Left ventricle myocardium inferior (tissue), 1 donor: ENCODE data around the gene CD86. TPM values are rescaled to one million over a fixed set of nuclear protein-coding genes. Genes with fewer than 3 reads are reported as not detected.

Experiments
- DNase-seq: peaks from one replicate; pipeline ENCODE4 v3.0.0-alpha.2; 2020
- H3K27ac ChIP-seq: fragments of 200-600 bp; replicated peaks from 2 replicates; pipeline ENCODE4 v1.8.0; 2021
- H3K27me3 ChIP-seq: fragments of 200-600 bp; 2 replicates; pipeline ENCODE4 v1.8.0; 2021; ENCODE audit warnings: low read depth
- H3K36me3 ChIP-seq: fragments of 200-600 bp; 2 replicates; pipeline ENCODE4 v1.8.0; 2021
- H3K4me1 ChIP-seq: fragments of 200-600 bp; 2 replicates; pipeline ENCODE4 v1.8.0; 2021
- H3K4me3 ChIP-seq: fragments of 200-600 bp; 2 replicates; pipeline ENCODE4 v1.8.0; 2021; ENCODE audit warnings: mild to moderate bottlenecking, moderate library complexity
- H3K9me3 ChIP-seq: fragments of 200-600 bp; replicated peaks from 2 replicates; pipeline ENCODE4 v1.8.0; 2021
- CTCF ChIP-seq: fragments of 200-600 bp; IDR thresholded peaks from 2 replicates; pipeline ENCODE4 v1.8.0; 2021; ENCODE audit warnings: antibody characterized with exemption, mild to moderate bottlenecking, borderline replicate concordance
- intact Hi-C: fragments of 100-400 bp; cut with micrococcal nuclease; formaldehyde crosslinking; loops from one replicate; pipeline ENCODE4 v1.11.0; 2022
- total RNA-seq: library from RNA; stranded (reverse); fragmentation: NEBNext Ultra II Directional; extraction: Animal tissue kit (Norgen Biotek cat#: 25700); gene quantifications from one replicate; pipeline ENCODE4 v1.2.1, GENCODE V29; 2021
- donor health status: DM: no; HTN: yes; CAD: no; lungs with severe emphysema.

Gene CD86
- total RNA-seq, 1 donor from 2014 or later: 3.6 TPM

- Histone ChIP-seq H3K4me3 (no peak overlapping the region), H3K36me3 (no peaks in the 10 kb centered on the region), H3K27ac (no peak overlapping the region), H3K4me1 (no peaks in the 10 kb centered on the region), H3K27me3 (no peaks in the 10 kb centered on the region), H3K9me3 (no peaks in the 10 kb centered on the region)
- no peak for TF ChIP-seq CTCF
- no peak for DNase-seq
- intact Hi-C loops: no loop called here
Measured at GRCh38 chr3:122067214-122067550, 12.0 kb downstream of the CD86 start.

GRCh38 chr3:122067588-122068240 lies 12.6 kb downstream of the CD86 start:
- no peak for DNase-seq
- Histone ChIP-seq H3K27me3 (no peaks in the 10 kb centered on the region), H3K9me3 (no peaks in the 10 kb centered on the region), H3K27ac (no peak overlapping the region), H3K4me1 (no peaks in the 10 kb centered on the region), H3K36me3 (no peaks in the 10 kb centered on the region), H3K4me3 (no peak overlapping the region)
- intact Hi-C loops: no loop called here
- TF ChIP-seq CTCF: no peak

- peak overlapping the region; percentile 11 for H3K27ac ChIP-seq
Measured at GRCh38 chr3:122074621-122075265, 19.6 kb downstream of the CD86 start.

GRCh38 chr3:122076491-122077292 lies 21.5 kb downstream of the CD86 start:
- Histone ChIP-seq H3K4me3 (no peak overlapping the region), H3K36me3 (no peaks in the 10 kb centered on the region), H3K4me1 (peaks cover 8% of the 10 kb centered on the region), H3K27ac (no peak overlapping the region), H3K9me3 (peaks cover 5% of the 10 kb centered on the region), H3K27me3 (no peaks in the 10 kb centered on the region)
- intact Hi-C loops: no loop called here
- no peak for TF ChIP-seq CTCF
- no peak for DNase-seq

More at GRCh38 chr3:122074621-122075265, 19.6 kb downstream of the CD86 start:
- H3K9me3 ChIP-seq: peaks cover 5% of the 10 kb centered on the region
- no peaks in the 10 kb centered on the region for H3K27me3 ChIP-seq
- H3K4me1 ChIP-seq: peaks cover 8% of the 10 kb centered on the region
- DNase-seq: peak; percentile 50
- no peak overlapping the region for H3K4me3 ChIP-seq
- TF ChIP-seq CTCF: no peak
- no peaks in the 10 kb centered on the region for H3K36me3 ChIP-seq
- intact Hi-C loops: no loop called here

GRCh38 chr3:122077293-122078234 lies 22.4 kb downstream of the CD86 start:
- Histone ChIP-seq H3K4me3 (no peak overlapping the region), H3K36me3 (no peaks in the 10 kb centered on the region), H3K9me3 (peaks cover 5% of the 10 kb centered on the region), H3K4me1 (peaks cover 8% of the 10 kb centered on the region), H3K27ac (no peak overlapping the region), H3K27me3 (no peaks in the 10 kb centered on the region)
- no peak for TF ChIP-seq CTCF
- intact Hi-C loops: no loop called here
- no peak for DNase-seq
